HPDE6-E6E7 (cell line): Measurements from ENCODE around the gene DAAM1.

Source experiments
- DNase-seq: peaks from one replicate; pipeline ENCODE4 v3.0.0; 2011; ENCODE audit warnings: missing footprints; ENCODE audit errors: extremely low spot score

Gene DAAM1

GRCh38 chr14:59188461-59189090 lies at the start of gene DAAM1:
Gene DAAM1 (plus strand): TSS chr14:59188667. CDS start chr14:59263478, 74,811 bp downstream.
- peak; percentile 97 for DNase-seq

GRCh38 chr14:59139324-59139723 lies 49.1 kb upstream of the DAAM1 start:
- DNase-seq, result no peak

GRCh38 chr14:59140106-59140843 lies 48.2 kb upstream of the DAAM1 start:
- DNase-seq, result no peak

GRCh38 chr14:59146484-59146883 lies 42.0 kb upstream of the DAAM1 start:
- no peak for DNase-seq

GRCh38 chr14:59147007-59147406 lies 41.5 kb upstream of the DAAM1 start:
- no peak for DNase-seq

- no peak for DNase-seq
Measured at GRCh38 chr14:59148334-59148900, 40.0 kb upstream of the DAAM1 start.

GRCh38 chr14:59150990-59151389 lies 37.5 kb upstream of the DAAM1 start:
- DNase-seq, result no peak

GRCh38 chr14:59154373-59154772 lies 34.1 kb upstream of the DAAM1 start:
- no peak for DNase-seq

GRCh38 chr14:59155886-59156285 lies 32.6 kb upstream of the DAAM1 start:
- DNase-seq, result no peak

GRCh38 chr14:59159169-59159568 lies 29.3 kb upstream of the DAAM1 start:
- no peak for DNase-seq

GRCh38 chr14:59160506-59160905 lies 28.0 kb upstream of the DAAM1 start:
- no peak for DNase-seq

- DNase-seq, result peak; percentile 40
Measured at GRCh38 chr14:59161561-59162175, 26.8 kb upstream of the DAAM1 start.

- no peak for DNase-seq
Measured at GRCh38 chr14:59166258-59166657, 22.2 kb upstream of the DAAM1 start.

- DNase-seq, result no peak
Measured at GRCh38 chr14:59175404-59175803, 13.1 kb upstream of the DAAM1 start.

- no peak for DNase-seq
Measured at GRCh38 chr14:59176765-59177164, 11.7 kb upstream of the DAAM1 start.

GRCh38 chr14:59177262-59177661 lies 11.2 kb upstream of the DAAM1 start:
- no peak for DNase-seq

GRCh38 chr14:59181791-59182190 lies 6.7 kb upstream of the DAAM1 start:
- no peak for DNase-seq

GRCh38 chr14:59182641-59183040 lies 5.8 kb upstream of the DAAM1 start:
- DNase-seq, result no peak

- no peak for DNase-seq
Measured at GRCh38 chr14:59183150-59183549, 5.3 kb upstream of the DAAM1 start.

- DNase-seq, result no peak
Measured at GRCh38 chr14:59184396-59184795, 4.1 kb upstream of the DAAM1 start.

GRCh38 chr14:59185676-59186075 lies 2.8 kb upstream of the DAAM1 start:
- DNase-seq, result no peak

- no peak for DNase-seq
Measured at GRCh38 chr14:59186306-59186705, 2.2 kb upstream of the DAAM1 start.

- DNase-seq, result no peak
Measured at GRCh38 chr14:59187118-59187517, 1.3 kb upstream of the DAAM1 start.
